Measurements from ENCODE around the gene EFCAB8.

EFCAB8 gene

GRCh38 chr20:32930701-32931100, 72.0 kb downstream of the EFCAB8 start:
- Histone ChIP-seq H3K79me2 (ENCODE audit: low read length) (no peaks in the 10 kb centered on the region), H3K4me2 (ENCODE audit: low read depth, low read length) (no peak overlapping the region), H4K20me1 (ENCODE audit: insufficient read depth, low read length) (no peaks in the 10 kb centered on the region), H3K9ac (ENCODE audit: low read length) (no peak overlapping the region), H3K27me3 (replicated peaks; ENCODE audit: insufficient read depth, low read length) (no peaks in the 10 kb centered on the region), H3K9me2 (replicated peaks; ENCODE audit: insufficient read depth, low read length) (no peaks in the 10 kb centered on the region), H3K27ac (ENCODE audit: low read length) (no peak overlapping the region), H3K4me1 (ENCODE audit: low read length) (no peaks in the 10 kb centered on the region), H2AFZ (ENCODE audit: low read length) (no peak overlapping the region), H3K4me3 (ENCODE audit: low read length) (no peak overlapping the region), H3K36me3 (replicated peaks; ENCODE audit: insufficient read depth, low read length) (no peaks in the 10 kb centered on the region), H3F3A (ENCODE audit: insufficient read depth, low read length) (no peaks in the 10 kb centered on the region), H3K9me3 (replicated peaks; ENCODE audit: insufficient read depth, low read length) (no peaks in the 10 kb centered on the region; the same call in 1 of the 2 replicates)
- no peak for DNase-seq
- TF ChIP-seq EZH2 (optimal IDR thresholded peaks at IDR 0.05; ENCODE audit: low read depth, low read length) (no peak), EZH2phosphoT487 (IDR thresholded peaks at IDR 0.05; ENCODE audit: low read length) (no peak), CTCF (IDR thresholded peaks at IDR 0.05; ENCODE audit: low read length) (no peak)

GRCh38 chr20:32934580-32934979, 75.9 kb downstream of the EFCAB8 start:
- no peak for DNase-seq
- Histone ChIP-seq H3K4me1 (ENCODE audit: low read length) (no peaks in the 10 kb centered on the region), H3K9me2 (replicated peaks; ENCODE audit: insufficient read depth, low read length) (no peaks in the 10 kb centered on the region), H3K27ac (ENCODE audit: low read length) (no peak overlapping the region), H3K9ac (ENCODE audit: low read length) (no peak overlapping the region), H3K79me2 (ENCODE audit: low read length) (no peaks in the 10 kb centered on the region), H2AFZ (ENCODE audit: low read length) (no peak overlapping the region), H3K4me2 (ENCODE audit: low read depth, low read length) (no peak overlapping the region), H4K20me1 (ENCODE audit: insufficient read depth, low read length) (no peaks in the 10 kb centered on the region), H3K4me3 (ENCODE audit: low read length) (no peak overlapping the region), H3K36me3 (replicated peaks; ENCODE audit: insufficient read depth, low read length) (no peaks in the 10 kb centered on the region), H3K27me3 (replicated peaks; ENCODE audit: insufficient read depth, low read length) (no peaks in the 10 kb centered on the region), H3F3A (ENCODE audit: insufficient read depth, low read length) (no peaks in the 10 kb centered on the region), H3K9me3 (replicated peaks; ENCODE audit: insufficient read depth, low read length) (no peaks in the 10 kb centered on the region)
- TF ChIP-seq EZH2phosphoT487 (IDR thresholded peaks at IDR 0.05; ENCODE audit: low read length) (no peak), EZH2 (optimal IDR thresholded peaks at IDR 0.05; ENCODE audit: low read depth, low read length) (no peak), CTCF (IDR thresholded peaks at IDR 0.05; ENCODE audit: low read length) (no peak)

- Histone ChIP-seq H3K4me1 (ENCODE audit: low read length) (no peaks in the 10 kb centered on the region), H3K79me2 (ENCODE audit: low read length) (no peaks in the 10 kb centered on the region), H3K27ac (ENCODE audit: low read length) (no peak overlapping the region), H3F3A (ENCODE audit: insufficient read depth, low read length) (no peaks in the 10 kb centered on the region), H3K9ac (ENCODE audit: low read length) (no peak overlapping the region), H3K4me3 (ENCODE audit: low read length) (no peak overlapping the region), H3K27me3 (replicated peaks; ENCODE audit: insufficient read depth, low read length) (no peaks in the 10 kb centered on the region), H3K9me3 (replicated peaks; ENCODE audit: insufficient read depth, low read length) (no peaks in the 10 kb centered on the region), H3K36me3 (replicated peaks; ENCODE audit: insufficient read depth, low read length) (no peaks in the 10 kb centered on the region), H4K20me1 (ENCODE audit: insufficient read depth, low read length) (no peaks in the 10 kb centered on the region), H2AFZ (ENCODE audit: low read length) (no peak overlapping the region), H3K4me2 (ENCODE audit: low read depth, low read length) (no peak overlapping the region), H3K9me2 (replicated peaks; ENCODE audit: insufficient read depth, low read length) (no peaks in the 10 kb centered on the region)
- DNase-seq: no peak
- TF ChIP-seq EZH2 (optimal IDR thresholded peaks at IDR 0.05; ENCODE audit: low read depth, low read length): no peak
- TF ChIP-seq EZH2phosphoT487 (IDR thresholded peaks at IDR 0.05; ENCODE audit: low read length): no peak
- no peak for TF ChIP-seq CTCF (IDR thresholded peaks at IDR 0.05; ENCODE audit: low read length)
These were observed 82.6 kb downstream of the EFCAB8 start for GRCh38 chr20:32941155-32941885.
